H1 (cell line): Measurements from ENCODE around the gene KRT76. TPM values are rescaled to one million over a fixed set of nuclear protein-coding genes. Genes with fewer than 3 reads are reported as not detected.
"Not testable (repeated sequence)": the region's sequence is repeated elsewhere in the genome, so short reads cannot be mapped to it uniquely, and the experiment has no call there.

Source experiments
- CTCF ChIA-PET: fragments of 300-600 bp; sonication (Branson Sonifier 250); formaldehyde crosslinking; loops from one replicate; lab custom pipeline; 2021; ENCODE audit not compliant: partially characterized antibody; lab: Charles Lee
- POLR2A ChIA-PET: fragments of 300-600 bp; sonication (Branson Sonifier 250); formaldehyde crosslinking; loops from one replicate; lab custom pipeline; 2021; ENCODE audit warnings: inconsistent platforms; ENCODE audit not compliant: partially characterized antibody; lab: Charles Lee
- DNase-seq, 2 experiments: peaks; one replicate each; pipeline versions ENCODE4 v3.0.0 to v3.0.0-alpha.2; 2010 to 2022; ENCODE audit warnings: low spot score in 2 of 2, low read depth in 1 of 2, mixed read lengths in 1 of 2
- FAIRE-seq: peaks from 2 replicates; lab custom pipeline; 2011; peaks lifted over from hg19 to GRCh38; lab: Jason Lieb, UNC
- H2AFZ ChIP-seq: 2 replicates; pipeline ENCODE4 v1.8.1; 2012; ENCODE audit warnings: low read length, inconsistent platforms
- H2AK5ac ChIP-seq: 2 replicates; pipeline ENCODE4 v1.6.1; 2013; ENCODE audit warnings: low read depth, low read length
- H2BK120ac ChIP-seq: replicated peaks from 2 replicates; pipeline ENCODE3; 2013; ENCODE audit warnings: low read depth, low read length, inconsistent platforms
- H2BK12ac ChIP-seq: 2 replicates; pipeline ENCODE4 v1.6.1; 2013; ENCODE audit warnings: low read depth, low read length
- H2BK15ac ChIP-seq: 2 replicates; pipeline ENCODE4 v1.6.1; 2013; ENCODE audit warnings: low read length
- H2BK20ac ChIP-seq: 2 replicates; pipeline ENCODE4 v1.6.1; 2013; ENCODE audit warnings: low read length
- H2BK5ac ChIP-seq: 2 replicates; pipeline ENCODE4 v1.6.1; 2013; ENCODE audit warnings: low read depth, low read length
- H3K14ac ChIP-seq: 2 replicates; pipeline ENCODE4 v1.6.1; 2013; ENCODE audit warnings: inconsistent platforms; ENCODE audit not compliant: insufficient read length
- H3K18ac ChIP-seq: 2 replicates; pipeline ENCODE4 v1.6.1; 2013; ENCODE audit warnings: low read length; ENCODE audit errors: extremely low read depth
- H3K23ac ChIP-seq: 2 replicates; pipeline ENCODE4 v1.6.1; 2013; ENCODE audit warnings: inconsistent platforms; ENCODE audit not compliant: insufficient read length
- H3K23me2 ChIP-seq: 2 replicates; pipeline ENCODE4 v1.6.1; 2013; ENCODE audit warnings: low read depth, low read length
- H3K27ac ChIP-seq: 2 replicates; pipeline ENCODE4 v1.6.1; 2011; ENCODE audit warnings: low read depth, low read length, inconsistent platforms
- H3K27me3 ChIP-seq, 4 experiments: replicated peaks in 1 of 4; 1 replicate in 1 of 4; 2 replicates in 3 of 4; pipeline versions ENCODE4 v1.6.1 to v1.8.1; 2011 to 2013; ENCODE audit warnings: low read length in 3 of 4, mild to moderate bottlenecking in 3 of 4, inconsistent platforms in 2 of 4, mixed read lengths in 2 of 4, moderate library complexity in 1 of 4; ENCODE audit not compliant: control insufficient read depth in 3 of 4, insufficient read depth in 3 of 4; ENCODE audit errors: extremely low read depth in 1 of 4
- H3K36me3 ChIP-seq, 4 experiments: 2 replicates each; pipeline versions ENCODE4 v1.6.1 to v1.8.1; 2011 to 2013; ENCODE audit warnings: mild to moderate bottlenecking in 4 of 4, low read length in 3 of 4, moderate library complexity in 2 of 4, control low read depth in 1 of 4, inconsistent platforms in 1 of 4; ENCODE audit not compliant: insufficient read depth in 4 of 4, control insufficient read depth in 2 of 4
- H3K4ac ChIP-seq: replicated peaks from 2 replicates; pipeline ENCODE3; 2013; ENCODE audit warnings: low read length, low read depth, mixed read lengths, inconsistent platforms; ENCODE audit not compliant: insufficient read length
- H3K4me1 ChIP-seq, 4 experiments: replicated peaks in 1 of 4; 1 replicate in 1 of 4; 2 replicates in 3 of 4; pipeline versions ENCODE4 v1.6.1 to v1.8.1; 2011 to 2013; ENCODE audit warnings: low read length in 3 of 4, inconsistent platforms in 2 of 4, mixed read lengths in 1 of 4; ENCODE audit not compliant: insufficient read depth in 4 of 4, control insufficient read depth in 3 of 4
- H3K4me2 ChIP-seq, 2 experiments: 2 replicates each; pipeline versions ENCODE4 v1.6.1 to v1.8.1; 2011 to 2013; ENCODE audit warnings: low read depth in 2 of 2, low read length in 2 of 2, control low read depth in 1 of 2, inconsistent platforms in 1 of 2, mild to moderate bottlenecking in 1 of 2; ENCODE audit not compliant: insufficient read depth in 1 of 2
- H3K4me3 ChIP-seq, 4 experiments: fragments of 200-600, 300-600 bp in 1 of 4; sonication (generic), shearing (Covaris generic), sonication (Bioruptor Twin) in 1 of 4; 2 replicates each; pipeline versions ENCODE4 v1.5.1 to v1.8.1; 2011 to 2016; ENCODE audit warnings: low read length in 4 of 4, low read depth in 3 of 4, control low read depth in 2 of 4, inconsistent platforms in 2 of 4, mild to moderate bottlenecking in 2 of 4, mixed read lengths in 1 of 4, moderate library complexity in 1 of 4; ENCODE audit not compliant: insufficient read depth in 2 of 4; ENCODE audit errors: extremely low read depth in 1 of 4
- H3K56ac ChIP-seq: replicated peaks from 2 replicates; pipeline ENCODE3; 2013; ENCODE audit warnings: low read depth, mild to moderate bottlenecking, mixed read lengths, low read length, inconsistent platforms; ENCODE audit not compliant: insufficient read length
- H3K79me1 ChIP-seq: 2 replicates; pipeline ENCODE4 v1.6.1; 2013; ENCODE audit warnings: low read depth, low read length, control low read depth
- H3K79me2 ChIP-seq, 2 experiments: 2 replicates each; pipeline versions ENCODE4 v1.6.1 to v1.8.1; 2012 to 2013; ENCODE audit warnings: low read length in 2 of 2, mild to moderate bottlenecking in 2 of 2, inconsistent platforms in 1 of 2; ENCODE audit not compliant: insufficient read depth in 2 of 2, control insufficient read depth in 1 of 2
- H3K9ac ChIP-seq, 4 experiments: replicated peaks in 1 of 4; 1 replicate in 1 of 4; 2 replicates in 3 of 4; pipeline versions ENCODE4 v1.6.1 to v1.8.1; 2011 to 2013; ENCODE audit warnings: low read depth in 3 of 4, low read length in 3 of 4, control low read depth in 2 of 4, mild to moderate bottlenecking in 2 of 4, moderate library complexity in 2 of 4, inconsistent platforms in 1 of 4; ENCODE audit errors: extremely low read depth in 1 of 4
- H3K9me3 ChIP-seq, 2 experiments: 2 replicates each; pipeline versions ENCODE4 v1.6.1 to v1.8.1; 2012 to 2013; ENCODE audit warnings: mild to moderate bottlenecking in 2 of 2, moderate library complexity in 2 of 2, control low read depth in 1 of 2, inconsistent platforms in 1 of 2, low read depth in 1 of 2, low read length in 1 of 2, mixed read lengths in 1 of 2; ENCODE audit not compliant: insufficient read depth in 2 of 2
- H4K20me1 ChIP-seq, 2 experiments: replicated peaks in 1 of 2; 2 replicates each; pipeline versions ENCODE3 to v1.8.1; 2011 to 2013; ENCODE audit warnings: inconsistent platforms in 2 of 2, low read length in 2 of 2, mild to moderate bottlenecking in 1 of 2; ENCODE audit not compliant: insufficient read depth in 2 of 2, control insufficient read depth in 1 of 2
- H4K5ac ChIP-seq: 2 replicates; pipeline ENCODE4 v1.6.1; 2013; ENCODE audit warnings: low read length, low read depth, mixed read lengths, inconsistent platforms; ENCODE audit not compliant: insufficient read length
- H4K8ac ChIP-seq: 2 replicates; pipeline ENCODE4 v1.8.0; 2013; ENCODE audit warnings: mild to moderate bottlenecking, moderate library complexity, low read length, inconsistent platforms; ENCODE audit not compliant: insufficient read depth; ENCODE audit errors: extremely low read depth
- H4K91ac ChIP-seq: replicated peaks from 2 replicates; pipeline ENCODE3; 2013; ENCODE audit warnings: low read length, mixed read lengths, inconsistent platforms; ENCODE audit not compliant: insufficient read length
- WGBS, 2 experiments: shearing (Covaris generic) in 1 of 2; methylation state at CpG; one replicate each; pipeline versions ENCODE4 v1.1.6 to v1.1.7; 2013 to 2015; ENCODE audit warnings: low lambda C conversion rate in 2 of 2, mixed read lengths in 2 of 2, inconsistent platforms in 1 of 2, low coverage in 1 of 2, missing lambda C conversion rate in 1 of 2; ENCODE audit not compliant: insufficient replicate concordance in 2 of 2, insufficient coverage in 1 of 2, insufficient read length in 1 of 2; ENCODE audit errors: extremely low coverage in 1 of 2, missing lambda C conversion rate in 1 of 2; 5-methylcytosine and 5-hydroxymethylcytosine counted together
- polyA plus RNA-seq, 7 experiments: library from polyadenylated mRNA; depleted of rRNA in 3 of 7; stranded (reverse) in 5 of 7; unstranded in 2 of 7; fragments of >200 nt in 5 of 7; fragments of 200-250 nt in 2 of 7; gene quantifications; 1 replicate in 5 of 7; 2 replicates in 1 of 7; 4 replicates in 1 of 7; pipeline versions ENCODE4 v1.2.1 to v1.2.3, GENCODE V29; 2011 to 2013; ENCODE audit warnings: missing spikeins in 2 of 7, mixed read lengths in 2 of 7
- total RNA-seq: library from RNA; stranded (reverse); fragmentation: NEBNext Ultra II Directional; extraction: Animal tissue kit (Norgen Biotek cat#: 25700); gene quantifications from 2 replicates; pipeline ENCODE4 v1.2.1, GENCODE V29; 2021

KRT76 gene
- total and polyA plus RNA-seq, 2 of the 8 experiments (the other 6 are each of a cell fraction or from before 2014, with no cell fraction given): not detected

DNA sequence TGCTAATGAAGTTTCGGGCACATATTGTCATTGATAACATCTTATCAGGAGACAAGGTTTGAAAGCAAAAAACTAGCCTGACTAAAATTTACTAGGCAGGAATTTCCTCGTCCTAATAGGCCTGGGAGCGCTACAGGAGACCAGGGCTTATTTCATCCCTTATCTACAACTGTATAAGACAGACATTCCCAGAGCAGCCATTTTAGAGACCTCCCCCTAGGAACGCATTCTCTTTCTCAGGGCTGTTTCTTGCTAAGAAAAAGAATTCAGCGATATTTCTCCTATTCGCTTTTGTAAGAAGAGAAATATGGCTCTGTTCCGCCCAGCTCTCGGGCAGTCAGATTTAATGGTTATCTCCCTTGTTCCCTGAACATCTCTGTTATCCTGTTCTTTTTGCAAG, 15.9 kb downstream of the KRT76 start:
- peaks cover 11 to 21% of the 10 kb centered on the region in 2 experiments; a peak in 2 of 4 replicates for H3K9me3 ChIP-seq
- FAIRE-seq, H3K36me3 ChIP-seq, H3K14ac ChIP-seq, H3K18ac ChIP-seq, H2BK20ac ChIP-seq, H2AK5ac ChIP-seq, H2BK120ac ChIP-seq, H4K20me1 ChIP-seq, H3K4me1 ChIP-seq, H4K91ac ChIP-seq, H3K79me1 ChIP-seq, H4K8ac ChIP-seq, H3K23me2 ChIP-seq, H3K4ac ChIP-seq, H4K5ac ChIP-seq, H3K27me3 ChIP-seq, H3K4me2 ChIP-seq, H2BK5ac ChIP-seq, CTCF ChIA-PET, H2AFZ ChIP-seq, H2BK15ac ChIP-seq, H3K9ac ChIP-seq, H3K27ac ChIP-seq, H2BK12ac ChIP-seq, POLR2A ChIA-PET, DNase-seq, H3K4me3 ChIP-seq, H3K79me2 ChIP-seq, H3K23ac ChIP-seq, H3K56ac ChIP-seq: not testable (repeated sequence)
- 81% methylated on average over 8 of the region's 8 CpGs; no CpG with 5 or more reads in 1 of the 2 experiments for WGBS, 2 experiments
